Loucy (cell line): ENCODE measurements around the gene LDLRAD4.

ENCODE experiments used
- EZH2phosphoT487 ChIP-seq: fragments of 200-600 bp; IDR thresholded peaks from 2 replicates; pipeline ENCODE4 v1.6.1; 2018; ENCODE audit warnings: antibody characterized with exemption, mild to moderate bottlenecking, moderate library complexity, borderline replicate concordance
- TF ChIP-seq, protein P1 (sequence below): fragments of 200-600 bp; sonication (generic); conservative IDR thresholded peaks from 2 replicates; pipeline ENCODE4 v1.5.1; 2014; ENCODE audit warnings: mild to moderate bottlenecking, antibody characterized with exemption, low read length

DNA sequence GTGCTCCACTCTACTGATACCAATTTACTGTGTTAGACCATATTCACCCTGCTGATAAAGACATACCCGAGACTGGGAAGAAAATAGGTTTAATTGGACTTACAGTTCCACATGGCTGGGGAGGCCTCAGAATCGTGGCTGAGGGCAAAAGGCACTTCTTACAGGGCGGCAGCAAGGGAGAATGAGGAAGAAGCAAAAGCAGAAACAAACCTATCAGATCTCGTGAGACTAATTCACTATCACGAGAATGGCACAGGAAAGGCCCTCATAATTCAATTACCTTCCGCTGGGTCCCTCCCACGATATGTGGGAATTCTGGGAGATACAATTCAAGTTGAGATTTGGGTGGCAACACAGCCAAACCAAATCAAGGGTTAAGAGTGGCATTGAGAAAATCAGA lies 65.2 kb downstream of the LDLRAD4 start:
- TF ChIP-seq, protein P1, sequence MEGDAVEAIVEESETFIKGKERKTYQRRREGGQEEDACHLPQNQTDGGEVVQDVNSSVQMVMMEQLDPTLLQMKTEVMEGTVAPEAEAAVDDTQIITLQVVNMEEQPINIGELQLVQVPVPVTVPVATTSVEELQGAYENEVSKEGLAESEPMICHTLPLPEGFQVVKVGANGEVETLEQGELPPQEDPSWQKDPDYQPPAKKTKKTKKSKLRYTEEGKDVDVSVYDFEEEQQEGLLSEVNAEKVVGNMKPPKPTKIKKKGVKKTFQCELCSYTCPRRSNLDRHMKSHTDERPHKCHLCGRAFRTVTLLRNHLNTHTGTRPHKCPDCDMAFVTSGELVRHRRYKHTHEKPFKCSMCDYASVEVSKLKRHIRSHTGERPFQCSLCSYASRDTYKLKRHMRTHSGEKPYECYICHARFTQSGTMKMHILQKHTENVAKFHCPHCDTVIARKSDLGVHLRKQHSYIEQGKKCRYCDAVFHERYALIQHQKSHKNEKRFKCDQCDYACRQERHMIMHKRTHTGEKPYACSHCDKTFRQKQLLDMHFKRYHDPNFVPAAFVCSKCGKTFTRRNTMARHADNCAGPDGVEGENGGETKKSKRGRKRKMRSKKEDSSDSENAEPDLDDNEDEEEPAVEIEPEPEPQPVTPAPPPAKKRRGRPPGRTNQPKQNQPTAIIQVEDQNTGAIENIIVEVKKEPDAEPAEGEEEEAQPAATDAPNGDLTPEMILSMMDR, result no peak
- TF ChIP-seq EZH2phosphoT487, result no peak
